Measurements from ENCODE around the gene RPL38.
A peak's percentile ranks its signal among the peaks of the same experiment; 100 is the strongest.

RPL38 gene

GRCh38 chr17:74203439-74204240, at the start of gene RPL38:
TSS of gene RPL38 (plus strand) at chr17:74203678. CDS start at chr17:74203956, 278 bp downstream.
- peak; percentile 94 for TF ChIP-seq CTCF (conservative IDR thresholded peaks at IDR 0.05; ENCODE audit: control insufficient read depth, insufficient read depth, low read depth, low read length)
- peak within 1 kb of the TSS; percentile 97 for H3K4me3 ChIP-seq (ENCODE audit: control insufficient read depth, low read depth, low read length)
- peak; percentile 98 for DNase-seq (ENCODE audit: low read depth)

GRCh38 chr17:74153821-74154430, 49.6 kb upstream of the RPL38 start:
- no peak for DNase-seq (ENCODE audit: low read depth)
- H3K4me3 ChIP-seq (ENCODE audit: control insufficient read depth, low read depth, low read length), result no peak overlapping the region
- TF ChIP-seq CTCF (conservative IDR thresholded peaks at IDR 0.05; ENCODE audit: control insufficient read depth, insufficient read depth, low read depth, low read length), result no peak

GRCh38 chr17:74156878-74157277, 46.6 kb upstream of the RPL38 start:
- DNase-seq (ENCODE audit: low read depth), result no peak
- H3K4me3 ChIP-seq (ENCODE audit: control insufficient read depth, low read depth, low read length), result no peak overlapping the region
- TF ChIP-seq CTCF (conservative IDR thresholded peaks at IDR 0.05; ENCODE audit: control insufficient read depth, insufficient read depth, low read depth, low read length), result no peak

- H3K4me3 ChIP-seq (ENCODE audit: control insufficient read depth, low read depth, low read length), result no peak overlapping the region
- no peak for DNase-seq (ENCODE audit: low read depth)
- no peak for TF ChIP-seq CTCF (conservative IDR thresholded peaks at IDR 0.05; ENCODE audit: control insufficient read depth, insufficient read depth, low read depth, low read length)
Observed at GRCh38 chr17:74157366-74157765, 46.1 kb upstream of the RPL38 start.

- no peak for TF ChIP-seq CTCF (conservative IDR thresholded peaks at IDR 0.05; ENCODE audit: control insufficient read depth, insufficient read depth, low read depth, low read length)
- DNase-seq (ENCODE audit: low read depth), result no peak
- H3K4me3 ChIP-seq (ENCODE audit: control insufficient read depth, low read depth, low read length), result no peak overlapping the region
Observed at GRCh38 chr17:74158761-74159160, 44.7 kb upstream of the RPL38 start.

- DNase-seq (ENCODE audit: low read depth), result no peak
- TF ChIP-seq CTCF (conservative IDR thresholded peaks at IDR 0.05; ENCODE audit: control insufficient read depth, insufficient read depth, low read depth, low read length), result no peak
- H3K4me3 ChIP-seq (ENCODE audit: control insufficient read depth, low read depth, low read length), result no peak overlapping the region
Observed at GRCh38 chr17:74159226-74159840, 44.1 kb upstream of the RPL38 start.

Data from fibroblast of mammary gland (primary cell).